ENCODE results near the gene IFRD2.
A peak's percentile ranks its signal among the peaks of the same experiment; 100 is the strongest.
"Not testable (repeated sequence)": the region's sequence is repeated elsewhere in the genome, so short reads cannot be mapped to it uniquely, and the experiment has no call there.

The IFRD2 gene

DNA sequence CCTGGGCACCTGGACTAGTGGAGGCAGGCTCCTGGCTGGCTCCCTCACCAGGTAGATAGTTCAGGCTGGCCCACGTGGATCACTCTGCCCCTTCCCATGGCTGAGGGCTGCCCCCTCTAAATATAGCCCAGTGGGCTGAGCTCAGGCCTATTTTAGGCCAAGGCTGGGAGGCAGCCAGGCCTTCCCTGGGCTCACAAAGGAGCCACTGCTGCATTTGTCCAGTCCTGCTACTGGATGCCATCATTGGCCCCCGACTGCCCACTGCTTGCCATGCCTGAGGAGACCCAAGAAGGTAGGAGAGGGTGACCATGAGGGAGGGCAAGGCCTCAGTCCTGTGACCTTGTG lies 13.4 kb downstream of the IFRD2 start, which contains the start of gene LSMEM2:
TSS of gene LSMEM2 (plus strand) at position 208 of the 345 bp plus-strand sequence. CDS start at position 235, 27 bp downstream.
- no peak for DNase-seq

DNA sequence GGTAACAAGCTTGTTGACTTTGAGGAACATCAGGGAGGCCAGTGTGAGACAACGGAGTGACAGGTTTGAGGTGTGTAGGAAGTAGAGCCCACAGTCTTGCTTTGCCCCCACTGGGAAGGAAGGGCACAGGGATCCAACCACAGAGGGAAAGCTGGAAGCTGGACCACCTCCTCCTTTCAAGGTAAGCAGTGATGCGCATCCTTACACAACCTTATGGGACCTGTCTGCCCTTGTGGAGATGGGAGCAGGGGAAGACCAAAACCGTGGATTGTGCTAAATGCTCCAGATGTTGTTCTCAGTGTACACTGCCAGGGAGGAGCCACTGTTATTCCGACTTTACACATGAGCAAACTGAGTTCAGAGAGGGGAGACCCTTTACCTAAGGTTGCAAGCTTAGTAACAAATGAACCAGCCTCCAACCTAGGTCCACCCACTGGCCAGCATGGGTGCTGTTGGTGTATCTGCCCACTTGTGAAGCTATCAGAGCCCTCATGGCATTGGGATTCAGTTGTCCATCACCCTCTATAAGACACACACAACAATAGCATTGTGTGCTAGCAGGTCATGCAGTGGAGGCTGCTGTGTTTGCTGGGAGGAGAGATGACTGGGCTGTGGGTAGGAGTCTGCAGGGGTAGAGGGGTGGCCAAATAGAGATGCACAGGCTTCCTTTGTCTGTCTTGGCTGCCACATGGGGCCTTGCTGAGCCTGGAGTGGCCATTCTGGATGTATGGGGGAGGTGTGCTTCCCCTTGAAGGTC lies 13.9 kb downstream of the IFRD2 start:
- DNase-seq, result no peak

DNA sequence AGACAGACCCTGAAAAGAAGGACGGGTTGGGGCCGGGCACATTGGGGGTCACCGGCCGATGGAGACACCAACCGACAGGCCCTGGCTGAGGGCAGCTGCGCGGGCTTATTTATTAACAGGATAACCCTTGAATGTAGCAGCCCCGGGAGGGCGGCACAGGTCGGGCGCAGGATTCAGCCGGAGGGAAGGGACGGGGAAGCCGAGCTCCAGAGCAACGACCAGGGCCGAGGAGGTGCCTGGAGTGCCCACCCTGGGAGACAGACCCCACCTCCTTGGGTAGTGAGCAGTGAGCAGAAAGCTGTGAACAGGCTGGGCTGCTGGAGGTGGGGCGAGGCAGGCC lies 15.5 kb downstream of the IFRD2 start:
- no peak for DNase-seq

DNA sequence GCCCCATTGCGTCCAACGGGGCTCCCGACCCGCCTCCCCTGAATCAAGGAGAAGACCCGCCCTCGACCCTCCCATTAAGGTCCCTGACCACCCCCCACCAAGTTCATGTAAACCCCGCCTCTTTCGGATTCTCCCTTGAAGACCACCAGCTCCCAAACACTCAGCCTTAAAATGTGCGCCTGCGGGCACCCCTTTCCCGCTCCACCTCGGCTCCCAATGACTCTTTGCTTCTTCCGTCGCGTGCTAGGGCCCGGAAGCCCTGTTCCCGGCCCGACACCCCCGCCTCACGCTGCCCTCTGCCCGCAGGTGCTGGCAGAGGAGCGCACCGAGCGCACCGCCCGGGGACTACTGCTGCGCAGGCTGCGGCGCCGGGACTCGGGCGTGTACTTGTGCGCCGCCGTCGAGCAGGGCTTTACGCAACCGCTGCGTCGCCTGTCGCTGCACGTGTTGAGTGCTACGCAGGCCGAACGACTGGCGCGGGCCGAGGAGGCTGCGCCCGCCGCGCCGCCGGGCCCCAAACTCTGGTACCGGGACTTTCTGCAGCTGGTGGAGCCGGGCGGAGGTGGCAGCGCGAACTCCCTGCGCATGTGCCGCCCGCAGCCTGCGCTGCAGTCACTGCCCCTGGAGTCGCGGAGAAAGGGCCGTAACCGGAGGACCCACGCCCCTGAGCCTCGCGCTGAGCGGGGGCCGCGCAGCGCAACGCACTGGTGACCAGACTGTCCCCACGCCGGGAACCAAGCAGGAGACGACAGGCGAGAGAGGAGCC lies 16.1 kb downstream of the IFRD2 start:
- DNase-seq, result no peak

DNA sequence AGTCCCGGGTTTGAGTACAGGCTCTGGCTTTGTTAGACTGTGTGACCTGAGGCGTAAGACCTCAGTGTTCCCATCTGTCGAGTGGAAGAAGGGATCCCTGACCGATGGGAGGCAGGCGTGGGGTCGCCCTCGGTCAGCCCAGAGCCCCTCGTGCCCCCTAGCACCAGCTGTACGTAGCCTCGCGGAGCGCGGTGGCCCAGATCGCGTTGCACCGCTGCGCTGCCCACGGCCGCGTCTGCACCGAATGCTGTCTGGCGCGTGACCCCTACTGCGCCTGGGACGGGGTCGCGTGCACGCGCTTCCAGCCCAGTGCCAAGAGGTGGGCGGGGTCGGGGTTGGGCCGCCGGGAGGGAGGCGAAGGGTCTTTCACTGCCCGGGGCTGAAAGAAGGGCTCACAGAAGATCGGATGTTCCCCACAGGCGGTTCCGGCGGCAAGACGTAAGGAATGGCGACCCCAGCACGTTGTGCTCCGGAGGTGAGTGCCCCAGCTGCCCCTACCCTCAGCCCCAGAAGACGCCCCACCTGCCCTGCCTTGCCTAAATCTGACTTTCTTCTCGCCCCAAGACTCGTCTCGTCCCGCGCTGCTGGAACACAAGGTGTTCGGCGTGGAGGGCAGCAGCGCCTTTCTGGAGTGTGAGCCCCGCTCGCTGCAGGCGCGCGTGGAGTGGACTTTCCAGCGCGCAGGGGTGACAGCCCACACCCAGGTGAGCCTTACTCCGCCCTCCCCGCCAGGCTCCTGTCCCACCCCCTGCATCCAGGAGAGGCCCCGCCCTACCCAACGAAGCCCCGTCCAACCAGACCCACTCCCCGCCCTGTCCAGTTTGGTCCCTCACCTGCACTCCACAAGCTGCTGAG lies 16.9 kb downstream of the IFRD2 start:
- no peak for DNase-seq

DNA sequence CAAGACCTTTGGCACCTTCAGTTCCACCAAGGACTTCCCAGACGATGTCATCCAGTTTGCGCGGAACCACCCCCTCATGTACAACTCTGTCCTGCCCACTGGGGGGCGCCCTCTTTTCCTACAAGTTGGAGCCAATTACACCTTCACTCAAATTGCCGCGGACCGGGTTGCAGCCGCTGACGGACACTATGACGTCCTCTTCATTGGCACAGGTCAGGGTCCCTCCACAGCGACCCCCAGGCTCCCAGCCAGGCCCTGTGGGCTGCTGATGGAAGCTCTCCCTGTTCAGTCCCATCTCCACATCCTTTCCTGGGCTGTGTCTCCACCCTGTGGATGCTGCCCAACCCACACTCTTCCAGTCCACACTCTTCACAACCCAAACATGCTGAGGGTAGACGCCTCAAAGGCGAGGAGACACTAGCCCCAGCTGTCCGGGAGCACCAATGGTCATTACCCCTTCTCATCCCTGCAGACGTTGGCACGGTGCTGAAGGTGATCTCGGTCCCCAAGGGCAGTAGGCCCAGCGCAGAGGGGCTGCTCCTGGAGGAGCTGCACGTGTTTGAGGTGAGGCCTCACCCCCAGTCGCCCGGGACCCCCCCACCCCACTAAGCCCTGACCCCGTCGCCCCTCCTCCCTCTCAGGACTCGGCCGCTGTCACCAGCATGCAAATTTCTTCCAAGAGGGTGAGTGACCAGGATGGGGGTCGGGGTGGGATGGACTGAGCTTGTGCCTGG lies 17.7 kb downstream of the IFRD2 start:
- DNase-seq, result peak; percentile 75 to 78

DNA sequence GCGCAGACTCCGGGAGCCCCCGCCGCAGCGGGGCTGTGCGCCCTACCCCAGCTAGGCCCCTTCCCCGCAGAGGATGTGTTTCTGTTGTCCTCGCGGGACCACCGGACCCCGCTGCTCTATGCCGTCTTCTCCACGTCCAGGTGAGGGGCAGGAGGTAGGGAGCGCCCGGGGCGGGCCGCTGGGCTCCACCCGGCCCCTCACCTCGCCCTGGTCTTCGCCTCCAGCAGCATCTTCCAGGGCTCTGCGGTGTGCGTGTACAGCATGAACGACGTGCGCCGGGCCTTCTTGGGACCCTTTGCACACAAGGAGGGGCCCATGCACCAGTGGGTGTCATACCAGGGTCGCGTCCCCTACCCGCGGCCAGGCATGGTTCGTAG lies 18.6 kb downstream of the IFRD2 start:
- no peak for DNase-seq

DNA sequence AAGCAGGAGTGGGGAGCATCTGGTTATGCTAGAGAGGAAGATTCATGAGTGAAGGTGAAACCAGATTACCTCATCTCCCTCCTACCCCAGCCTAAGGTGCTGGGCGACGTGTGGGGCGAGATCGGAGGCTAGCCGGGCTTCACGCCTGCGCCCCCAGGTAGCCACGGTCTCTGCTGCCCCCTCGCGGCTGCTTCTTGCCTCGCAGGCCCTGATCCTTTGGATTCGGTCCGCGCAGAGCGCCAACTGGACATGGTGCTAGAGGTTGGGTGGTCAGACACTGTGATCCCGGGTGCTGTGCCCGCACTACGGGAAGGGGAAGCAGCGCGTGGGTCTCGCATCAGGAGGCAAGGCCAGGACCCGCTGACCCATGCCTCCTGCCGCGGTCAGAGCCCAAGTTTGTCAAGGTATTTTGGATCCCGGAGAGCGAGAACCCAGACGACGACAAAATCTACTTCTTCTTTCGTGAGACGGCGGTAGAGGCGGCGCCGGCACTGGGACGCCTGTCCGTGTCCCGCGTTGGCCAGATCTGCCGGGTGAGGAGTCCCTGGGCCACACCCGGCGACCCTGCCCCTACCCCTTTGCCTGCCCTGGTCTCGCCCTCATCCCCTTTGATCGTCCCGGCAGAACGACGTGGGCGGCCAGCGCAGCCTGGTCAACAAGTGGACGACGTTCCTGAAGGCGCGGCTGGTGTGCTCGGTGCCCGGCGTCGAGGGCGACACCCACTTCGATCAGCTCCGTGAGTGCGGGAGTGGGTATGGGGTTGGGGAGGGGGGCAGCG lies 19.1 kb downstream of the IFRD2 start:
- peak; percentile 97 to 98 for DNase-seq

DNA sequence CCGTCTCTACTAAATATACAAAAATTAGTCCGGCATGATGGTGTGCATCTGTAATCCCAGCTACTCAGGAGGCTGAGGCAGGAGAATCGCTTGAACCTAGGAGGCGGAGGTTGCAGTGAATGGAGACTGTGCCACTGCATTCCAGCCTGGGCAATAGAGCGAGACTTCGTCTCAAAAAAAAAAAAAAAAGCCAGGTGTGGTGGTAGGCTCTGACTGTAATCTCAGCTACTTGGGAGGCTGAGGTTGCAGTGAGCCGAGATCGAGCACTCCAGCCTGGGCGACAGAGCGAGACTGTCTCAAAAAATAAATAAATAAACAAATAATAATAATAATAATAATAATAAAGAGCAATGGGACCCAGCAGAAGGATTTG lies 19.7 kb downstream of the IFRD2 start:
- not testable (repeated sequence) for DNase-seq

DNA sequence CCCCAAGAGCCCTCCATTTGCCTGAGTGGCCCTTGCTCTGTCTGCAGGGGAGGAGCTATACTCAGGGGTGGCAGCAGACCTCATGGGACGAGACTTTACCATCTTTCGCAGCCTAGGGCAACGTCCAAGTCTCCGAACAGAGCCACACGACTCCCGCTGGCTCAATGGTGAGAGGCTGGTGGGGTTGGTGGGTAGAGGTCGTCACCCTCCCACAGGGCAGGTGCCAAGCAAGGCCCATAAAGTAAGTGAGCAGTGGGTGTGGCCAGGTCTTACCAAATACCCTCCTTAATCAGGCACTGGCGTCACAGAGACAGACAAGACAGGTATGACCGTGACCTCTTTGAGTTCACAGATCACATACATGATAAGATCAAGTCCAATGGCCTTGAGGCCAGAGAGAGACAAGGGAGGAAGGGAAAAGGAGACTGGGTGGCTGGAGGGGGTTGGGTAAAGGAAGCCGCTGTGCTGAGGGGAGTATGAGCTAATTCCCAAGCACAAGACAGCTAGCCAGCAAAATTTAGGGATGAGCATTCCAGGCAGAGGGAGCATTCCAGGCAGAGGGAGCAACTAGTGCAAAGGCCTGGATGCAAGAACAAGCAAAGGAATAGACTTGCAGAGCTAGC lies 20.8 kb downstream of the IFRD2 start:
- no peak for DNase-seq

DNA sequence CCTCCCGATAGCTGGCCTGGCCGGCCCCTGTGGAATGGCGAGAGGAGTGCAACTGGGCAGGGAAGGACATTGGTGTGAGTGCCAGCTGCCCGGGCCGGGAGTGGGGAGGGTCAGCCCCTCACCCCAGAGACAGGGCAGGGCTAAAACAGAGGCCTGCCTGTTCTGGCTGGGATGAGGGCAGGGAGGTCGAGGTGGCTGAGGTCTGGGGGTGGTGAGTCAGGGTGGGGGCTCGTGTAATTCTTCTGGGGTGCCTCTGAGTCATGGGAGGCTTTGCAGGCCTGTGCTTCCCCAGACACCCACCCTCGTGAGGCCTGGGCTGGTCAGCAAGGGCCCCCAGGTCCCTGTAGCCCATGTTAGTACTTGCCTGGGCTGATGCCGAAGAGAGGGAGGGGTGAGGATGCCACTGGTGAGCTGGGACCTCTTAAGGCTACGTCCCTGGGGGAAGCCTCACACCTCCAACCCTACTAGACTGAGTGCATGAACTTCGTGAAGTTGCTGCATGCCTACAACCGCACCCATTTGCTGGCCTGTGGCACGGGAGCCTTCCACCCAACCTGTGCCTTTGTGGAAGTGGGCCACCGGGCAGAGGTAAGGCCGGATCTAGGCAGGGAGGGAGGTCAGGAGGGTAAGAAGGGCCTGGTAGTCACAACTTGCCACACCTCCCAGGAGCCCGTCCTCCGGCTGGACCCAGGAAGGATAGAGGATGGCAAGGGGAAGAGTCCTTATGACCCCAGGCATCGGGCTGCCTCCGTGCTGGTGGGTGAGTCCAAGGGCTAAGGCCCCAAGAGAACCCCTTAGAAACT lies 21.6 kb downstream of the IFRD2 start:
- no peak for DNase-seq

DNA sequence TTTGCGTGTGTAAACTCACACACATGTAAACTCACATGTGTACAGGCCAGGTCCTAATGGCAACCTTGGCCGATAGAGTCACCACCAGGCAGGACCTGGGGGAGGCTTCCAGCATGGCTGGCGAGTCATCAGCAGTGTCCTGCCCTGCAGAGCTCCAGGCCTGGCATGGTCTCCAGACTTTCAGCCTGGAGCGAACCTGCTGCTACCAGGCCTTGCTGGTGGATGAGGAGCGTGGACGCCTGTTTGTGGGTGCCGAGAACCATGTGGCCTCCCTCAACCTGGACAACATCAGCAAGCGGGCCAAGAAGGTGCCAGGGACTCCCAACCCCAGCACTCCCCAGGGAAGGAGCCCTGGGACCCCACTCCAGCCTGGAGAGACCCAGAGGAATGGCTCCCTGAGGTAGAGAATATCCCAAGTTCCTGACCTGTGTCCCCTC lies 22.2 kb downstream of the IFRD2 start:
- no peak for DNase-seq

DNA sequence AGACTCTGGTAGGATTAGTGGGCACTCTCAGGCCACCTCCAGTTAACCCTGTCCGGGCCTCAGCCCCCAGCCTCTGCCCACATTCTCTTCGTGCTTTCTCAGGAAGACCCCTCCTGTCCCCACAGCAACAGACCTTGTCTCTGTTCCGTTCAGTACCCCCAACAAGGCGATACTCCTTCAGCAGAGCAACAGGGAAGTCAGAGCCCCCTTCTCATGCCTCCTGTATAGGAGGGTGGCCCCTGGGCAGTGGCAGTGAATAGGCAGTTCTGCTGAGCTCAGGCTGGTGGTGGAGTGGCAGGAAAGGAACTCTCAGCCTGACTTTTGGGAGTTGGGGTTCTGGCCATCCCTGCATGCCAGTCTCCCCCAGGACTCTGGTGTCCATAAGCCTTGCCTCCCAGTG lies 22.8 kb downstream of the IFRD2 start:
- DNase-seq, result no peak

DNA sequence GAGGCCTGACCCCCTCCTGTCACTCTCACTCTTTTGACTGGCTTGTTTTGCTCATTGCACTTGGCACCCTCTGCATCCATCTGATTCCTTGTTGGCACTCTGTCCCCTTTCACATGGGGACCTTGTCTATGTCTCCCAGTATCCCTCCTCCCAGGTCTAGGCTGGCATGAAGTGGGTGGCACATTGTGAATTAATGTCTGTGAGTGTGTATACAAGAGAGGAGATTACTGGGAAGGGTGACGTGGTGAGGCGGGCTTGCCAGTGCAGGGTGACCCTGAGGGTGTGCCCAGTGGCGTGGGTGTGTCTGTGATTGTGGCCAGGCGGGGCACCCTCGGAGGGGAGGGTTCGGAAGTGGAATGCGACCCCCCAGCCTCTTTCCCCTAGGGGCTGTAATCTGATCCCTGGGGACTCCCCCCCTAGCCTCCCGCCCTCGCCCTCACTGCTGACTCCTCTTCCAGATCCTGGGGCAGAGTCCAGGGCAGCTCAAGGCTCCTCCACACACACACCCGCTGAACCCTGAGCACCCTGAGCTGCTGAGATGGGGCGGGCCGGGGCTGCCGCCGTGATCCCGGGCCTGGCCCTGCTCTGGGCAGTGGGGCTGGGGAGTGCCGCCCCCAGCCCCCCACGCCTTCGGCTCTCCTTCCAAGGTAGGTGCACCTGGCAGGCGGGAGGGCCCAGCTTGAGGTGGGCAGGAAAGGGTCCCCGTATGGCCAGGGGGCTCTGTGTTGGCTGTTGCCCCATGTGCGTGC lies 23.4 kb downstream of the IFRD2 start, which contains the start of gene SEMA3B:
TSS of gene SEMA3B (plus strand) at position 445 of the 749 bp plus-strand sequence. CDS start at position 539, 94 bp downstream.
- no peak for DNase-seq

DNA sequence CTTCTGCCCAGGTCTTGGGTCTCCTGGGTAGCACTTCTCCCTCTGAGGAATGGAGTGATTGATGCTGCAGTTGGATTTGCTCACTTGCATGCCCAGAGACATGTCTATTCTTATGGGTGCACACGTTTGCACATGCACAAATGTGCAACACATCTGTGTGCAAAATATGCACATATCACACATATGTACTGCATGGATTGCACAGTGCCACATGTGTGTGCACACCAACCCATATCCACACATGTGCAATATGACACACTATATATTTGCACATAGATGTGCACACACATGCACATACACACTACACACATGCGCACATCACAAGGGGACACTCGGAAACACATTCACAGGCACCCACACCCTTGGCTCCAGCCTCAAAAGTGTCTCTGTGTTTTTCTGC lies 24.0 kb downstream of the IFRD2 start:
- no peak for DNase-seq

DNA sequence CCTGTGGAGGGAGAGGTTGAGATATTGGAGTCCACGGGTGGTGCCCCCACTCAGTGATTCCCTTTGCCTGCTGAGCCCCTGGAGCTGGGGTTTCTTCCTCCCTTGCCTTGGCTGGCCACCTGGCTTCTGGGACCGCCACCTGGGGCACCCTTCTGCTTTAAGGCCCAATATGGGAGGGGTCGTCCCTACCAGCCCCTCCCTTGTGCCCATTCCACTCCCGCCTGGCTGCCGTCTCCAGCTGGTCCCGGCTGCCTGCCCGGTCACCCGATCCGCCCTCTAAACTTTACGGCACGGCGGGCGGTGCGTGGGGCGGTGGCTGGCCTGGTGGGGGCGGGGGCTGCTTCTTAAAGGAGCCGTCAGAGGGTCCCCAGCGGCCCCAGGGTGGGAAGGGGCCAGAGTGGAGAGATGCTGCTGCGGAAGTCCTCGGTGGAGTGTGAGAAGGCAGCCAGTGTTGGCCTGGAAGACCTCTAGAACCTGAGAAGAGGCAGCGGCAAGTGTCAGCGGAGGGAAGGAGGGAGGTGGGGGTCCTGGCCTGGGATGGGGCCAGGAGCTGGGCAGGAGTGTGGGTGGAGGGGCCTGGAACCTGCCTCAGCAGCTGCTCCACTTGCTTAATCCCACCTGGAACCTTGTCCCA lies 24.8 kb downstream of the IFRD2 start:
- no peak for DNase-seq

DNA sequence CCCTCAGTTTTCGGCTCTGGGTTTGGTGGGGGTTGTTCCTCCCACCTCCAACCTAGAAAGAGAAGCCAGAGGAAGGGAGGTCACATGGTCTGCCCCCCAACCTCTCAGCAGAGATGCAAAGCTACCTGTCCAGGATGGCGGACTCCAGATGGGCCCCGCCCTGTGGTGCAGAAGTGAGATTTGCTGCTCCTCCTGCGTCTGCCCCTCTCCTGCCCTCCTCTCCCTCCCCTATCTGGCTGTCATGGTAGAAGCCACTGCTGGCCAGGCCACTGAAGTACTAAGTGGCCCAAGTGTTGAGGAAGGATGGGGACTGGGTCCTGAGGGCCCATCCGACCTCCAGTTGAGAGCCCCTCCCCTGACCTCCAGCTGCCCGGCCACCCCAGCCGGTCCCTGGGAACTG lies 25.4 kb downstream of the IFRD2 start:
- no peak for DNase-seq

DNA sequence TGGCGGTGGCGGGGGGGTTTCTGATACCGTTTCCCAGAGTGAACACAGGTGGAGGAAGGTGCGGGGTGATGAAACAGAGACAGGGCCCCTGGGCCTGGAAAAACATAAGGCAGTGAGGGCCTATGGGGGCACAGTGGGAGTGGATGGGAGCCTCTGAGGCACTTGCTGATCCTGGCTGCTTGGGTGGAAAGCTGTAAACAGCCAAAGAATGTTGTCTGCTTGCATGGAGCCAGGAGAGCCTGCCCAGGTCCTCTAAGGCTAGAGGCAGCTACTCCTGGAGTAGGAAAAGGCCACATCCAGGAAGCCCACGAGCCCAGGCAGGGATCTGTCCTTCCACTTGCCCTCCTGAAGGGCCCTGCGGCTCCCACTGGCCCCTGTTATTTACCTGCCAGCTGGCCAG lies 26.2 kb downstream of the IFRD2 start:
- DNase-seq, result no peak

DNA sequence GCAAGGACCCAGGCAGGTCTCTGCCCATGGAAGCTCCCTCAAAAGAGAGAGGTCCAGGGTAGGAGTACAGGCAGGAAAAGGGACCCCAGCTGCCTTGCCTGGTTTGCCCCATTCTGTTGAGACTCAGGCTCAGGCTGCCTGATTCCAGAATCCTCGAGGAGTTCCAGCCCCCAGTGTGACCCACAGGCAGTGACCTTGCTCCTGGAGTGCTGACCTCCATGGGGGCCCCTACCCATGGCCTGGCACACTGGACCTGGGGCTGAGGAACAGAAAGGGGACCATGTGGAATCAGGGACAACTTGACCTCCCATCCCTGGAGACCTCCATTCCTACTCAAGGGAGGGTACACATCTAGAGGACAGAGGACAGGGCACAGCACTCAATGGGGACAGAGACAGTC lies 26.7 kb downstream of the IFRD2 start:
- no peak for DNase-seq
